ENCODE results near the gene VAV1.

The VAV1 gene

GRCh38 chr19:6772028-6772865 lies at the start of gene VAV1:
VAV1 (plus strand) TSS chr19:6772708; CDS start chr19:6772808, 100 bp downstream.
- no peak for DNase-seq

GRCh38 chr19:6723108-6723618 lies 49.3 kb upstream of the VAV1 start:
- DNase-seq = no peak

GRCh38 chr19:6723738-6724137 lies 48.8 kb upstream of the VAV1 start:
- DNase-seq = no peak

GRCh38 chr19:6724631-6725492 lies 47.6 kb upstream of the VAV1 start:
- no peak for DNase-seq

- DNase-seq = no peak
Observed at GRCh38 chr19:6725513-6726231, 46.8 kb upstream of the VAV1 start.

GRCh38 chr19:6728346-6728745 lies 44.2 kb upstream of the VAV1 start:
- no peak for DNase-seq

- no peak for DNase-seq
Observed at GRCh38 chr19:6729573-6730152, 42.8 kb upstream of the VAV1 start.

- DNase-seq = no peak
Observed at GRCh38 chr19:6730153-6730804, 42.2 kb upstream of the VAV1 start.

- no peak for DNase-seq
Observed at GRCh38 chr19:6730941-6731670, 41.4 kb upstream of the VAV1 start.

GRCh38 chr19:6731822-6732221 lies 40.7 kb upstream of the VAV1 start:
- DNase-seq = no peak

GRCh38 chr19:6732803-6733337 lies 39.6 kb upstream of the VAV1 start:
- DNase-seq = no peak

GRCh38 chr19:6733338-6734095 lies 39.0 kb upstream of the VAV1 start:
- DNase-seq = no peak

- DNase-seq = no peak
Observed at GRCh38 chr19:6734096-6734696, 38.3 kb upstream of the VAV1 start.

GRCh38 chr19:6735181-6735911 lies 37.2 kb upstream of the VAV1 start:
- no peak for DNase-seq

- DNase-seq = peak; percentile 34 to 38
Observed at GRCh38 chr19:6736169-6736916, 36.2 kb upstream of the VAV1 start.

GRCh38 chr19:6736917-6737283 lies 35.6 kb upstream of the VAV1 start:
- no peak for DNase-seq

- peak; percentile 98 to 99 for DNase-seq
Observed at GRCh38 chr19:6737284-6737872, 35.1 kb upstream of the VAV1 start, which contains the start of gene GPR108. GPR108 (minus strand) TSS chr19:6737580; CDS start chr19:6737576, 4 bp downstream.
